Measurements from ENCODE around the gene GNA14. TPM values are rescaled to one million over a fixed set of nuclear protein-coding genes. Genes with fewer than 3 reads are reported as not detected.

The GNA14 gene
- total and polyA plus RNA-seq, 2 donors (not counting 3 experiments of a cell fraction or from before 2014, with no cell fraction given): 2.1 to 3.3 TPM

DNA sequence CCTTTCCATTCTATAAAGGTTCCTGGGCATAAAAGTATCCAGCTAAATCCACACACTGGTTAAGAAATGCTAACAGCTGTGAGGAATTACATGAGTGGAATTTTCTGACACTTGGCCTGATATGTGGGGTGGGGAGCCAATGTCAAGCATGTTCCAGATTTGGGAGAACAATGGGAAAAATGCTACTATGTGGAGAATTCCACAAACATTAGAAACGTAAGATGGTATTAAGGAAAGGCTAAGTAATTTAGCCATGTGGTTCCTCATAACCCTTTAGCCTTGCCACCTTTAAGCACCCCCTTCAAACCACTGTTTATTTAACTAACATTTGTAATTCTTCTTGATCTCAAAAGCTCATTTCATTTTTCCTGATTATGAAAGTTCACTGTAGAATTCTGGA is 149.2 kb downstream of the GNA14 start:
- no peaks in the 10 kb centered on the region for H4K20me1 ChIP-seq (replicated peaks; ENCODE audit: control insufficient read depth, extremely low read depth, insufficient read depth, low read length)
- H2AFZ ChIP-seq (ENCODE audit: low read depth, low read length): no peak overlapping the region
- H3K9me3 ChIP-seq (replicated peaks; ENCODE audit: control insufficient read depth, insufficient read depth, low read length): no peaks in the 10 kb centered on the region
- H3K4me2 ChIP-seq (ENCODE audit: insufficient read depth, low read length): no peak overlapping the region
- dilution Hi-C loops (cut with MboI; ENCODE audit: extremely low pct_ligation_motif_present, low sequenced_read_pairs): no loop called here
- DNase-seq (ENCODE audit: low read depth, low spot score): no peak
- intact Hi-C loops (cut with micrococcal nuclease): no loop called here
- H3K4me3 ChIP-seq (replicated peaks in 1 of 3; ENCODE audit: insufficient read depth in 1 of 3, low read depth in 1 of 3, low read length in 3 of 3): no peak overlapping the region
- H3K9ac ChIP-seq (replicated peaks; ENCODE audit: extremely low read depth, insufficient read depth, low read length): no peak overlapping the region
- TF ChIP-seq, protein P1, sequence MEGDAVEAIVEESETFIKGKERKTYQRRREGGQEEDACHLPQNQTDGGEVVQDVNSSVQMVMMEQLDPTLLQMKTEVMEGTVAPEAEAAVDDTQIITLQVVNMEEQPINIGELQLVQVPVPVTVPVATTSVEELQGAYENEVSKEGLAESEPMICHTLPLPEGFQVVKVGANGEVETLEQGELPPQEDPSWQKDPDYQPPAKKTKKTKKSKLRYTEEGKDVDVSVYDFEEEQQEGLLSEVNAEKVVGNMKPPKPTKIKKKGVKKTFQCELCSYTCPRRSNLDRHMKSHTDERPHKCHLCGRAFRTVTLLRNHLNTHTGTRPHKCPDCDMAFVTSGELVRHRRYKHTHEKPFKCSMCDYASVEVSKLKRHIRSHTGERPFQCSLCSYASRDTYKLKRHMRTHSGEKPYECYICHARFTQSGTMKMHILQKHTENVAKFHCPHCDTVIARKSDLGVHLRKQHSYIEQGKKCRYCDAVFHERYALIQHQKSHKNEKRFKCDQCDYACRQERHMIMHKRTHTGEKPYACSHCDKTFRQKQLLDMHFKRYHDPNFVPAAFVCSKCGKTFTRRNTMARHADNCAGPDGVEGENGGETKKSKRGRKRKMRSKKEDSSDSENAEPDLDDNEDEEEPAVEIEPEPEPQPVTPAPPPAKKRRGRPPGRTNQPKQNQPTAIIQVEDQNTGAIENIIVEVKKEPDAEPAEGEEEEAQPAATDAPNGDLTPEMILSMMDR (IDR thresholded peaks at IDR 0.05; ENCODE audit: extremely low read depth in 1 of 2, insufficient read depth in 1 of 2, low read depth in 1 of 2, low read length in 2 of 2): no peak
- TF ChIP-seq EZH2 (IDR thresholded peaks at IDR 0.05; ENCODE audit: borderline replicate concordance, low read depth, low read length, severe bottlenecking): no peak
- TF ChIP-seq POLR2A (IDR thresholded peaks at IDR 0.05; ENCODE audit: low read depth, low read length): no peak
- TF ChIP-seq JUN (IDR thresholded peaks at IDR 0.05; ENCODE audit: borderline replicate concordance, insufficient read depth, insufficient read length, low read depth): no peak
- no peak for TF ChIP-seq GATA2 (IDR thresholded peaks at IDR 0.05; ENCODE audit: insufficient read depth, insufficient read length, low read depth, low read length)
- TF ChIP-seq, protein P2, sequence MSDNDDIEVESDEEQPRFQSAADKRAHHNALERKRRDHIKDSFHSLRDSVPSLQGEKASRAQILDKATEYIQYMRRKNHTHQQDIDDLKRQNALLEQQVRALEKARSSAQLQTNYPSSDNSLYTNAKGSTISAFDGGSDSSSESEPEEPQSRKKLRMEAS (IDR thresholded peaks at IDR 0.05; ENCODE audit: insufficient read depth, insufficient read length): no peak
- H3K36me3 ChIP-seq (ENCODE audit: control insufficient read depth in 2 of 2, extremely low read depth in 1 of 2, insufficient read depth in 2 of 2, low read length in 2 of 2): no peaks in the 10 kb centered on the region
- BruUV-seq (replicated peaks): no TSS peak
- CTCF ChIA-PET: no interaction called here
- no peak overlapping the region for H3K27ac ChIP-seq (ENCODE audit: insufficient read depth, low read depth, low read length)
- FAIRE-seq: no peak
- peaks cover 14% of the 10 kb centered on the region for H3K4me1 ChIP-seq (ENCODE audit: control insufficient read depth, extremely low read depth, insufficient read depth, low read length)
- H3K79me2 ChIP-seq (ENCODE audit: control insufficient read depth, insufficient read depth, low read length): no peaks in the 10 kb centered on the region
- POLR2A ChIA-PET: no interaction called here
- H3K9me1 ChIP-seq (replicated peaks; ENCODE audit: control insufficient read depth, extremely low read depth, insufficient read depth, low read length): no peaks in the 10 kb centered on the region
- H3K27me3 ChIP-seq (ENCODE audit: control insufficient read depth in 2 of 2, insufficient read depth in 2 of 2, low read length in 2 of 2): no peaks in the 10 kb centered on the region
